SK-N-MC (cell line): ENCODE results near the gene ARVCF.

Experiments used
- EZH2 ChIP-seq: fragments of 200-600 bp; sonication (generic); IDR thresholded peaks from one replicate; pipeline ENCODE4 v1.6.1; 2017; ENCODE audit warnings: antibody characterized with exemption
- POLR2AphosphoS5 ChIP-seq: IDR thresholded peaks from 2 replicates; pipeline ENCODE4 v1.6.1; 2012; ENCODE audit warnings: mild to moderate bottlenecking, low read depth, low read length, borderline replicate concordance

GRCh38 chr22:20036084-20036482, 19.5 kb upstream of the ARVCF start:
- TF ChIP-seq EZH2 (no peak), POLR2AphosphoS5 (no peak)
